ENCODE data around the gene LRRC19. TPM values are rescaled to one million over a fixed set of nuclear protein-coding genes. Genes with fewer than 3 reads are reported as not detected.

Gene LRRC19, protein sequence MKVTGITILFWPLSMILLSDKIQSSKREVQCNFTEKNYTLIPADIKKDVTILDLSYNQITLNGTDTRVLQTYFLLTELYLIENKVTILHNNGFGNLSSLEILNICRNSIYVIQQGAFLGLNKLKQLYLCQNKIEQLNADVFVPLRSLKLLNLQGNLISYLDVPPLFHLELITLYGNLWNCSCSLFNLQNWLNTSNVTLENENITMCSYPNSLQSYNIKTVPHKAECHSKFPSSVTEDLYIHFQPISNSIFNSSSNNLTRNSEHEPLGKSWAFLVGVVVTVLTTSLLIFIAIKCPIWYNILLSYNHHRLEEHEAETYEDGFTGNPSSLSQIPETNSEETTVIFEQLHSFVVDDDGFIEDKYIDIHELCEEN
- polyA plus RNA-seq (2012; ENCODE audit: insufficient read depth, insufficient read length, low read depth) = not detected

DNA sequence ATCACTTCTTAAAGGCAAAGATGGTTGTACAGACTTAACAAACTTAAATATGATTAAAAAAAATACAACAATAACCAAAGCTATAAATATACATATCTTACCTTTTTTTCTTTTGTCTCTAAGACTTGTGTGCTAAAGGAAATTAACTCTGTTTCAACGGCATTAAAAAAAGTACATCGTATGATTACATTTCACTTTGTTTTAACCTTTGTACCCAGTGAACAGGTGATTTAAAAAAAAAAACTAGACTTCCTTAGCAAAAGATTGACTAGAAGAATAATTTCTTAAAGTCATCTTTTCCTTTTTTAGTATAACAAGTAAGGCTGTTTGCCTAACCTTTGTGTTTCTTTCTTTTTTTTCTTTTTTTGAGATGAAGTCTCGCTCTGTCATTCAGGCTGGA lies at the start of gene LRRC19:
LRRC19 (minus strand) TSS at position 182 of the 400 bp plus-strand sequence. CDS start 5,978 bp downstream, outside the sequence.
- H3K27me3 ChIP-seq = no peaks in the 10 kb centered on the region
- H3K9me3 ChIP-seq = no peaks in the 10 kb centered on the region
- H3K4me1 ChIP-seq = no peaks in the 10 kb centered on the region
- H3K36me3 ChIP-seq = no peaks in the 10 kb centered on the region
- TF ChIP-seq, protein P1, sequence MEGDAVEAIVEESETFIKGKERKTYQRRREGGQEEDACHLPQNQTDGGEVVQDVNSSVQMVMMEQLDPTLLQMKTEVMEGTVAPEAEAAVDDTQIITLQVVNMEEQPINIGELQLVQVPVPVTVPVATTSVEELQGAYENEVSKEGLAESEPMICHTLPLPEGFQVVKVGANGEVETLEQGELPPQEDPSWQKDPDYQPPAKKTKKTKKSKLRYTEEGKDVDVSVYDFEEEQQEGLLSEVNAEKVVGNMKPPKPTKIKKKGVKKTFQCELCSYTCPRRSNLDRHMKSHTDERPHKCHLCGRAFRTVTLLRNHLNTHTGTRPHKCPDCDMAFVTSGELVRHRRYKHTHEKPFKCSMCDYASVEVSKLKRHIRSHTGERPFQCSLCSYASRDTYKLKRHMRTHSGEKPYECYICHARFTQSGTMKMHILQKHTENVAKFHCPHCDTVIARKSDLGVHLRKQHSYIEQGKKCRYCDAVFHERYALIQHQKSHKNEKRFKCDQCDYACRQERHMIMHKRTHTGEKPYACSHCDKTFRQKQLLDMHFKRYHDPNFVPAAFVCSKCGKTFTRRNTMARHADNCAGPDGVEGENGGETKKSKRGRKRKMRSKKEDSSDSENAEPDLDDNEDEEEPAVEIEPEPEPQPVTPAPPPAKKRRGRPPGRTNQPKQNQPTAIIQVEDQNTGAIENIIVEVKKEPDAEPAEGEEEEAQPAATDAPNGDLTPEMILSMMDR (IDR thresholded peaks at IDR 0.05; ENCODE audit: low read depth, low read length) = no peak
- DNase-seq = no peak
- H3K4me3 ChIP-seq (ENCODE audit: low read depth, low read length) = no peak within 1 kb of the TSS

DNA sequence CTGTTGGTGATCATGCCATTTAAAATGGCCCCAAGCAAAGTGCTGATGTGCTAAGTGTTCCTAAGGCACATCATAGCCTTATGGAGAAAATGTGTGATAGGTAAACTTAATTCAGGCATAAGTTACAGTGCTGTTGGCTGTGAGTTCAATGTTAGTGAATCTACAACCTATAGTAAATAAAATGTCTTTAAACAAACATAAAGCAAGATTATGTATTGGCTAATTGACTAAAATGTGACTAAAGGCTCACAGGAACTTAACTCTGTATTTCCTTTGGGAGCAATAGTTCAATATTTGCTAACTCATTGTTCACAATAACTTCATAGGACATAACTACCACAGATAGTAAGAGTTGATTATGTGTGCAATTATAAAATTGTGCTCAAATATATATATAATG lies 49.4 kb upstream of the LRRC19 start:
- H3K4me3 ChIP-seq (ENCODE audit: low read depth, low read length) = no peak overlapping the region
- peaks cover 5% of the 10 kb centered on the region; the same call in 1 of the 2 replicates for H3K4me1 ChIP-seq
- no peak for DNase-seq
- H3K9me3 ChIP-seq = no peaks in the 10 kb centered on the region
- H3K27me3 ChIP-seq = no peaks in the 10 kb centered on the region
- TF ChIP-seq, protein P1 (IDR thresholded peaks at IDR 0.05; ENCODE audit: low read depth, low read length) = no peak
- H3K36me3 ChIP-seq = no peaks in the 10 kb centered on the region

DNA sequence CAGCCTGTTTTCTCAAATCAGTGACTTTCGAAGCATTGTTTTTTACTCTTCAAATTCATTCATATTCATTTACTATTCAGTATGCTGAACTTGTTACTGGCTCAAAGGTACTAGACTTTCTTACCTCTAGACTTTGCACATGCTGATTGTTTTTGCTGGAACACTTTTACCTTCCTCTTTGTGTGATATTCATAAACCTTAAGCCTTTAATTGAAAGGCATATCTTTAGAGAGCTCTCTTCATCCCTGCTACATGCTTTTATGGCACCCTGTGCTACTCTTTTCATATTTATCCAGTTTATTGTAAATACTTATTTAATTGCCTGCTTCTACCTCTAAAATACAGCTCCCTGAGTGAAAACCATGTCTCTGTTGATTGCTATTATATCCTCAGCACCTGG lies 48.7 kb upstream of the LRRC19 start:
- Histone ChIP-seq H3K27me3 (no peaks in the 10 kb centered on the region), H3K9me3 (no peaks in the 10 kb centered on the region), H3K36me3 (no peaks in the 10 kb centered on the region), H3K4me1 (no peaks in the 10 kb centered on the region), H3K4me3 (ENCODE audit: low read depth, low read length) (no peak overlapping the region)
- TF ChIP-seq, protein P1 (IDR thresholded peaks at IDR 0.05; ENCODE audit: low read depth, low read length) = no peak
- DNase-seq = no peak

DNA sequence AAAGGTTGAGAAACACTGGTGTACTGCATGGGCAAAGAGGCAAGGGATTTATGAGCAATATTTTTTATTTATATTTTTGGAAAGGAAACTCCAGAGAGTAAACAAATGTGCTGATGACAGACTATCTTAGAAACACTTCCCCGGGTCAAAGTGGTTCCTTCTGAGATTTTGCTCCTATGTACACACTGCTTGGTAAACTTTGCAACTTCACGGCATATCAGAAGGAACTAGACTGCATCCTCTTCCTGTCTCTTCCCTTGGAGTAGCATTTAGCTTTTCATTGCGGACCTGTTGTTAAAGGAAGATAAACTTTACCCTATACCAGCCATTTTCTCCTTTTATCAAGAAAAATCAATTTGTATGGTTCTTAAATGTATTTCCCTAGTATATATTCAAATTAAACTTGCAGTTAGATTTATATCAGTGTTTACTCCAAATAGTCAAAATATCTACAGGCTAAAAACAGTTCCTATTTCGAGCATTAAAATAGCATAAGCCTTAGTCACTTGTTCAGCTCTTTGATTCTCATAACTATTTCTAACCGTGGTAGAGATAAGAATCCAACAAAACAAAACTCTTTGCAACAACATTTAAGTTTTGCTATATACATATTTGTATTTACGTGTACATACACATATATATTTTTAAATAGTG lies 48.0 kb upstream of the LRRC19 start:
- H3K36me3 ChIP-seq = no peaks in the 10 kb centered on the region
- no peaks in the 10 kb centered on the region for H3K9me3 ChIP-seq
- TF ChIP-seq, protein P1 (IDR thresholded peaks at IDR 0.05; ENCODE audit: low read depth, low read length) = no peak
- no peak for DNase-seq
- H3K4me3 ChIP-seq (ENCODE audit: low read depth, low read length) = no peak overlapping the region
- no peaks in the 10 kb centered on the region for H3K27me3 ChIP-seq
- no peaks in the 10 kb centered on the region for H3K4me1 ChIP-seq

DNA sequence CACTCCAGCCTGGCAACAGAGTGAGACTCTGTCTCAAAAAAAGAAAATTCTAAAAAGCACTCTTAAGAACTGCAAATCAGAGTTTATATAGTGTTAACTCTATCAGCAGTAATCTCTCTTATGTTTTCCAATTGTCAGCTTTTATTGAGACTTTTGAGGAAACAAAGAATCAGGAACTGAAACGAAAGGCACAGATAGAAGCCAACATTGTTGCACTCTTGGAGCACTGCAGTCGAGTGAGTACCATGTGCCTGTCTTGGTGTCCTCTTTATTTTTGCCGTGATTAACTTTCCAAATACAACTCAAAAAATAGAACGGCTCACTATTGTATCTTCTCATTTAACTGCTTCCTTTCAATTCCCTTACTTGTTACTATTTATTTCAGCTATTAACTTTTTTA lies 41.7 kb upstream of the LRRC19 start:
- Histone ChIP-seq H3K36me3 (no peaks in the 10 kb centered on the region), H3K9me3 (no peaks in the 10 kb centered on the region), H3K4me1 (no peaks in the 10 kb centered on the region), H3K27me3 (no peaks in the 10 kb centered on the region), H3K4me3 (ENCODE audit: low read depth, low read length) (no peak overlapping the region)
- TF ChIP-seq, protein P1 (IDR thresholded peaks at IDR 0.05; ENCODE audit: low read depth, low read length) = no peak
- no peak for DNase-seq

DNA sequence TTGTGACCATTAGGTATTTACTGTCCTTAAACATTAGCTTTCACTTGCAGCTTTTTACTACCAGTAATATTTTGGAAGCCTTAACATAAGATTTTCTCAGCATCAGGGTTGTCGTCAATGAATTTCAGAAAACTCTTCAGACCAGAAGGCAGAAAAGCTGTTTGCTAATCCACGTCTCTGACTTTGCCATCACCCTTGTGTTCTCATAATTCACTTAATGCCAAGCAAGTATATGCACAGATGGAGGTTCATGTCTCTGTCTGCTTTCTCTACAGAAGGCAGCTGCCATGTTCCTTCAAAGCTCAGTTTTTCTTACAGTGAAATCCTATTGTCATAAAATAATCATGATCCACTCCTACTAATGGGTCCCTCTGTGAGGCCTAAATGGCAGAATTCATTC lies 37.7 kb upstream of the LRRC19 start:
- H3K36me3 ChIP-seq = no peaks in the 10 kb centered on the region
- no peak overlapping the region for H3K4me3 ChIP-seq (ENCODE audit: low read depth, low read length)
- H3K27me3 ChIP-seq = no peaks in the 10 kb centered on the region
- no peaks in the 10 kb centered on the region for H3K9me3 ChIP-seq
- TF ChIP-seq, protein P1 (IDR thresholded peaks at IDR 0.05; ENCODE audit: low read depth, low read length) = no peak
- DNase-seq = no peak
- no peaks in the 10 kb centered on the region for H3K4me1 ChIP-seq

All from BE2C (cell line).